Loucy (cell line): Measurements from ENCODE around the gene CASQ2.

Experiments used
- EZH2phosphoT487 ChIP-seq: fragments of 200-600 bp; IDR thresholded peaks from 2 replicates; pipeline ENCODE4 v1.6.1; 2018; ENCODE audit warnings: antibody characterized with exemption, mild to moderate bottlenecking, moderate library complexity, borderline replicate concordance
- TF ChIP-seq, protein P1 (sequence below): fragments of 200-600 bp; sonication (generic); conservative IDR thresholded peaks from 2 replicates; pipeline ENCODE4 v1.5.1; 2014; ENCODE audit warnings: mild to moderate bottlenecking, antibody characterized with exemption, low read length

DNA sequence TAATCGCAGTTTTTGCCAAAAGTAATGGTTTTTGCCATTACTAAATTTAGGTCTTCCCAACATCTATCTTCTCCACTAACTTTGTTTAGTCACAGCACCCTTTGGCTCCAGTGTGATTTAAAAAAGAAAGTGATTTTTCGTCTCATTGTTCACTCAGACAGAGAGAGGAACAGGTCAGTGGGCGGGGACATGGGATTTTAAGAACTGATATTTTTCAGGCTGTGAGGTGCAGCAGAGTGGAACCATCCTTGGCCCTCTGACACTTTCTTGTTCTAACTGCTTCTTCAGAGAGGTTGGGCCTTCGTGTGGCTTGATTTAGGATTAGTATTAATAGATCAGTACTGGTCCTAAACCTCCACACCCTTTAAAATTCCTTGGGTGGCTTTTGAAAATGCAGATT, 38.8 kb downstream of the CASQ2 start:
- TF ChIP-seq, protein P1, sequence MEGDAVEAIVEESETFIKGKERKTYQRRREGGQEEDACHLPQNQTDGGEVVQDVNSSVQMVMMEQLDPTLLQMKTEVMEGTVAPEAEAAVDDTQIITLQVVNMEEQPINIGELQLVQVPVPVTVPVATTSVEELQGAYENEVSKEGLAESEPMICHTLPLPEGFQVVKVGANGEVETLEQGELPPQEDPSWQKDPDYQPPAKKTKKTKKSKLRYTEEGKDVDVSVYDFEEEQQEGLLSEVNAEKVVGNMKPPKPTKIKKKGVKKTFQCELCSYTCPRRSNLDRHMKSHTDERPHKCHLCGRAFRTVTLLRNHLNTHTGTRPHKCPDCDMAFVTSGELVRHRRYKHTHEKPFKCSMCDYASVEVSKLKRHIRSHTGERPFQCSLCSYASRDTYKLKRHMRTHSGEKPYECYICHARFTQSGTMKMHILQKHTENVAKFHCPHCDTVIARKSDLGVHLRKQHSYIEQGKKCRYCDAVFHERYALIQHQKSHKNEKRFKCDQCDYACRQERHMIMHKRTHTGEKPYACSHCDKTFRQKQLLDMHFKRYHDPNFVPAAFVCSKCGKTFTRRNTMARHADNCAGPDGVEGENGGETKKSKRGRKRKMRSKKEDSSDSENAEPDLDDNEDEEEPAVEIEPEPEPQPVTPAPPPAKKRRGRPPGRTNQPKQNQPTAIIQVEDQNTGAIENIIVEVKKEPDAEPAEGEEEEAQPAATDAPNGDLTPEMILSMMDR, result no peak
- no peak for TF ChIP-seq EZH2phosphoT487
